ENCODE results near the gene KRT31. TPM values are rescaled to one million over a fixed set of nuclear protein-coding genes. Genes with fewer than 3 reads are reported as not detected.

Gene KRT31
- total RNA-seq, 1 experiment from 2014 or later = not detected

DNA sequence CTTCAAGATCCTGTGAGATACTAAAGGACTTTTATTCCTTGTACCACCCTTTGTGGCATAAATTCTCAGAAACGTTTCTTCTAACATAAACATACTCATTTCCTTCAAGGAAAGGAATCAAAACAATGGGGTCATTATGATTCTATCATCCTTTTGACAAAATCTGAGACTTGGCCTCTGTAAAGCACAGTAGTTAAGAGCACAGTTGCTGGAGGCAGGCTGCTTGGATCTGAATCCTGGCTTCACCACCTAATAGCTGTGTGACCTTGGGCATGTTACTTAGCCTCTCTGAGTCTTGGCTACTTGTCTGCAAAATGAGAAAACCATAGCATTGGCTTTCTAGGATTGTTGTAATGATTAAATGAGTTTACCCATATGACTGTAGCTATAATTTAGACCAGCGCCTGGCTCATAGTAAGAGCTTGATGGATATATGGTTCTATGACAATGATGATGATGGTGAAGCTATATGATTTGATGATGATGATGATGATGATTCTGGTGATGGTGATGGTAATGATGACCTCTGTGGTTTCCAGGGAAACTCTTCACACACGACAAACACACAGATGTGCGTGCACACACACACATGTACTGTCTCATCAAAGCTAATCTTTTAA is 6.1 kb upstream of the KRT31 start (continued):
- TF ChIP-seq, protein P1, sequence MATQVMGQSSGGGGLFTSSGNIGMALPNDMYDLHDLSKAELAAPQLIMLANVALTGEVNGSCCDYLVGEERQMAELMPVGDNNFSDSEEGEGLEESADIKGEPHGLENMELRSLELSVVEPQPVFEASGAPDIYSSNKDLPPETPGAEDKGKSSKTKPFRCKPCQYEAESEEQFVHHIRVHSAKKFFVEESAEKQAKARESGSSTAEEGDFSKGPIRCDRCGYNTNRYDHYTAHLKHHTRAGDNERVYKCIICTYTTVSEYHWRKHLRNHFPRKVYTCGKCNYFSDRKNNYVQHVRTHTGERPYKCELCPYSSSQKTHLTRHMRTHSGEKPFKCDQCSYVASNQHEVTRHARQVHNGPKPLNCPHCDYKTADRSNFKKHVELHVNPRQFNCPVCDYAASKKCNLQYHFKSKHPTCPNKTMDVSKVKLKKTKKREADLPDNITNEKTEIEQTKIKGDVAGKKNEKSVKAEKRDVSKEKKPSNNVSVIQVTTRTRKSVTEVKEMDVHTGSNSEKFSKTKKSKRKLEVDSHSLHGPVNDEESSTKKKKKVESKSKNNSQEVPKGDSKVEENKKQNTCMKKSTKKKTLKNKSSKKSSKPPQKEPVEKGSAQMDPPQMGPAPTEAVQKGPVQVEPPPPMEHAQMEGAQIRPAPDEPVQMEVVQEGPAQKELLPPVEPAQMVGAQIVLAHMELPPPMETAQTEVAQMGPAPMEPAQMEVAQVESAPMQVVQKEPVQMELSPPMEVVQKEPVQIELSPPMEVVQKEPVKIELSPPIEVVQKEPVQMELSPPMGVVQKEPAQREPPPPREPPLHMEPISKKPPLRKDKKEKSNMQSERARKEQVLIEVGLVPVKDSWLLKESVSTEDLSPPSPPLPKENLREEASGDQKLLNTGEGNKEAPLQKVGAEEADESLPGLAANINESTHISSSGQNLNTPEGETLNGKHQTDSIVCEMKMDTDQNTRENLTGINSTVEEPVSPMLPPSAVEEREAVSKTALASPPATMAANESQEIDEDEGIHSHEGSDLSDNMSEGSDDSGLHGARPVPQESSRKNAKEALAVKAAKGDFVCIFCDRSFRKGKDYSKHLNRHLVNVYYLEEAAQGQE (IDR thresholded peaks at IDR 0.05; ENCODE audit: low read depth) = no peak

DNA sequence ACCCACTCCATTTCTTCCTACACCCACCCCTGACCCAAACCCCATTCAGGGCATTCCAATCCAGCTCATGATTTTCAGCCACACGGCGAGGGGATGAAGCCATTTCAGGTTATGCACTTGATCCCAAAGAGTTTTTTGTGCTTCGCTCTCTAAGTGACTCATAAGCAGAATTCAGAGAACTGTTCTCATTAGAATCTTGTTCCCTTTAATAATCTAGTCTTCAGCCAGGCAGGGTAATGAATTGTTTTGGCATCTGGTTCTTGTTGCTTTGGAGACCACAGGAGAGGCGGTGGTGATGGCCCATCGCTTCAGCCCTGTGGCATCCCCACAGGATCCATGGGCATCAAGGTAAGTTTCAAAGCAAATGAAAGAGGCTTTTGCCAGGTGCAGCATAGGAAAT is 4.8 kb upstream of the KRT31 start:
- ATAC-seq = no peak
- no peak overlapping the region for H3K4me3 ChIP-seq (replicated peaks in 1 of 2; ENCODE audit: low read depth in 1 of 2, low read length in 2 of 2)
- peak overlapping the region; percentile 4; the same call in 1 of the 2 replicates for H3K9ac ChIP-seq (ENCODE audit: low read length)
- peaks cover 0 to 4% of the 10 kb centered on the region in 2 experiments; a peak in 1 of 4 replicates for H3K36me3 ChIP-seq (ENCODE audit: control insufficient read depth in 1 of 2, insufficient read depth in 2 of 2, low read length in 2 of 2)
- H2AFZ ChIP-seq (ENCODE audit: low read depth, low read length, poor library complexity, severe bottlenecking) = no peak overlapping the region
- peak overlapping the region; percentile 0; the same call in 1 of the 2 replicates for H3K4me2 ChIP-seq (ENCODE audit: low read length)
- no peaks in the 10 kb centered on the region for H3K79me2 ChIP-seq (ENCODE audit: insufficient read depth, low read length)
- H3K9me3 ChIP-seq (ENCODE audit: control insufficient read depth in 1 of 2, insufficient read depth in 1 of 2, low read depth in 1 of 2, low read length in 2 of 2) = peaks cover 0 to 8% of the 10 kb centered on the region in 2 experiments; a peak in 1 of 4 replicates
- H3K9me2 ChIP-seq (ENCODE audit: insufficient read depth) = no peaks in the 10 kb centered on the region
- ChIA-PET RAD21 (ENCODE audit: low non-redundant PET in 1 of 2, low total read pairs in 2 of 2, uncharacterized antibody in 2 of 2, unreplicated experiment in 2 of 2) (no interaction called here), POLR2A (no interaction called here), CTCF (interaction anchor here (0.6 kb wide), 1 partner anchor 1044 kb away, joined by 3 read pairs; no protein-coding TSS in a partner anchor)
- no peaks in the 10 kb centered on the region for H3K27me3 ChIP-seq (ENCODE audit: insufficient read depth, low read length)
- DNase-seq (ENCODE audit: low read depth, low spot score) = no peak
- H3K27ac ChIP-seq (ENCODE audit: low read depth, low read length) = peak overlapping the region; percentile 60
- peaks cover 43 to 73% of the 10 kb centered on the region in 2 experiments for H3K4me1 ChIP-seq (ENCODE audit: control insufficient read depth in 1 of 2, insufficient read depth in 2 of 2, low read length in 2 of 2)
- H4K20me1 ChIP-seq (ENCODE audit: insufficient read depth) = no peaks in the 10 kb centered on the region
- no TSS peak for BruUV-seq (replicated peaks)
- intact Hi-C loops (cut with micrococcal nuclease) = loop anchor here (10.0 kb wide), 2 partner anchors 243 to 597 kb away; no protein-coding TSS in a partner anchor
- TF ChIP-seq RAD21 (IDR thresholded peaks at IDR 0.05; ENCODE audit: low read depth) = no peak
- TF ChIP-seq, protein P1 (IDR thresholded peaks at IDR 0.05; ENCODE audit: low read depth) = no peak
- no peak for TF ChIP-seq JUND (IDR thresholded peaks at IDR 0.05)
- TF ChIP-seq EGR1 (IDR thresholded peaks at IDR 0.05; ENCODE audit: low read depth) = no peak
- no peak; the same call in 1 of the 2 replicates for TF ChIP-seq SP1 (IDR thresholded peaks at IDR 0.05; ENCODE audit: low read depth)
- TF ChIP-seq, protein P2, sequence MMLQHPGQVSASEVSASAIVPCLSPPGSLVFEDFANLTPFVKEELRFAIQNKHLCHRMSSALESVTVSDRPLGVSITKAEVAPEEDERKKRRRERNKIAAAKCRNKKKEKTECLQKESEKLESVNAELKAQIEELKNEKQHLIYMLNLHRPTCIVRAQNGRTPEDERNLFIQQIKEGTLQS (IDR thresholded peaks at IDR 0.05) = no peak
- TF ChIP-seq, protein P3, sequence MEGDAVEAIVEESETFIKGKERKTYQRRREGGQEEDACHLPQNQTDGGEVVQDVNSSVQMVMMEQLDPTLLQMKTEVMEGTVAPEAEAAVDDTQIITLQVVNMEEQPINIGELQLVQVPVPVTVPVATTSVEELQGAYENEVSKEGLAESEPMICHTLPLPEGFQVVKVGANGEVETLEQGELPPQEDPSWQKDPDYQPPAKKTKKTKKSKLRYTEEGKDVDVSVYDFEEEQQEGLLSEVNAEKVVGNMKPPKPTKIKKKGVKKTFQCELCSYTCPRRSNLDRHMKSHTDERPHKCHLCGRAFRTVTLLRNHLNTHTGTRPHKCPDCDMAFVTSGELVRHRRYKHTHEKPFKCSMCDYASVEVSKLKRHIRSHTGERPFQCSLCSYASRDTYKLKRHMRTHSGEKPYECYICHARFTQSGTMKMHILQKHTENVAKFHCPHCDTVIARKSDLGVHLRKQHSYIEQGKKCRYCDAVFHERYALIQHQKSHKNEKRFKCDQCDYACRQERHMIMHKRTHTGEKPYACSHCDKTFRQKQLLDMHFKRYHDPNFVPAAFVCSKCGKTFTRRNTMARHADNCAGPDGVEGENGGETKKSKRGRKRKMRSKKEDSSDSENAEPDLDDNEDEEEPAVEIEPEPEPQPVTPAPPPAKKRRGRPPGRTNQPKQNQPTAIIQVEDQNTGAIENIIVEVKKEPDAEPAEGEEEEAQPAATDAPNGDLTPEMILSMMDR (IDR thresholded peaks at IDR 0.05 in 2 of 3, conservative IDR thresholded peaks at IDR 0.05 in 1 of 3; ENCODE audit: borderline replicate concordance in 1 of 3, insufficient read depth in 1 of 3, low read depth in 2 of 3, low read length in 2 of 3) = no peak
- TF ChIP-seq TCF7L2 (IDR thresholded peaks at IDR 0.05; ENCODE audit: borderline replicate concordance, extremely low read depth, insufficient read depth, insufficient read length) = no peak
- TF ChIP-seq ELF1 (IDR thresholded peaks at IDR 0.05; ENCODE audit: borderline replicate concordance, low read depth) = no peak
- TF ChIP-seq EZH2phosphoT487 (IDR thresholded peaks at IDR 0.05; ENCODE audit: borderline replicate concordance) = no peak
- TF ChIP-seq POLR2AphosphoS5 (IDR thresholded peaks at IDR 0.05; ENCODE audit: low read depth, low read length) = no peak
- TF ChIP-seq YY1 (IDR thresholded peaks at IDR 0.05; ENCODE audit: extremely low read depth, insufficient replicate concordance, low read depth, low read length) = no peak
- no peak for TF ChIP-seq FOSL1 (IDR thresholded peaks at IDR 0.05; ENCODE audit: low read depth)

Measured in HCT116 (cell line).